ENCODE measurements around the gene EIF4E1B. TPM values are rescaled to one million over a fixed set of nuclear protein-coding genes. Genes with fewer than 3 reads are reported as not detected.

Gene EIF4E1B
- total RNA-seq, 2 donors from 2014 or later, result not detected

DNA sequence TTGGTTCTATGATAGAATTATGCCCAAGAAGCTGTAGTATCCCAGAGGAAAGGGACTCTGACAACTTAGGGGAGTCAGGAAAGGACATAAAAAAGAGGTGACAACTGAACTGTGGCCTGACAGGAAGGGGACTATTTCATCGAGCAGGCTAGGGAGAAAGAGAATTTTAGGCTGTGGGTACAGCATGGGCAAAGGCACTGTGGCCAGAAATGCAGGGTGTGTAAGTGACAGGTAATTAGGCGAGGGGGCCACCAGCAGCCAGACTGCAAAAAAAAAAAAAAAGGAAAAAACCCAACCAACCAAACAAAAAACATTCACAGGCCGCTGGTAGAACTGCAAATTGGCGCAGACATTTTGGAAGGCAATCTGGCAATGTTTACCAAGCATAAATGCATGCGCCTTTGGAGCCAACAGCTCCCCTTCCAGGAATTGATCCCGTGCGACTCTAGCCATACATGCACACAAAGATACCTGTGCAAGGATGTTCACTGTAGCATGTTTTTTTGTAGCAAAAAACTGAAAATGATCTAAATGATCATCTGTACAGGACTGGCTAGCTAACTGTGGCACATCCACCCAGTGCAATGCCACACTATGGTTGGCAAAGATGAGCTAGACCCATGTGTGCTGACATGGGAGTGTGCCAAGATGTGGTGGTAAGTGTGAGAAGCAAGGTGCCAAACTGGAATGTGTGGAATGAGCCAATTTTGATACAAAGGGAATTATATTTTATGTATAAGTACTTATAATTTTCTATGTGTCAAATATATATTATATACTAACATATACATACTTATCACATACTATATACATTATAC, 1.1 kb downstream of the EIF4E1B start:
- no peak for ATAC-seq (ENCODE audit: insufficient number of reproducible peaks, low FRiP score, low read depth)
- Histone ChIP-seq H3K27me3 (replicated peaks; ENCODE audit: insufficient read depth) (peaks cover 16% of the 10 kb centered on the region), H3K36me3 (no peaks in the 10 kb centered on the region), H3K4me1 (ENCODE audit: control insufficient read depth in 1 of 2, low read depth in 2 of 2) (peaks cover 13 to 17% of the 10 kb centered on the region in 2 donors), H3K4me3 (no peak overlapping the region), H3K27ac (no peak overlapping the region), H3K9me3 (no peaks in the 10 kb centered on the region)
- DNase-seq (ENCODE audit: low spot score), result no peak
- TF ChIP-seq, protein P1, sequence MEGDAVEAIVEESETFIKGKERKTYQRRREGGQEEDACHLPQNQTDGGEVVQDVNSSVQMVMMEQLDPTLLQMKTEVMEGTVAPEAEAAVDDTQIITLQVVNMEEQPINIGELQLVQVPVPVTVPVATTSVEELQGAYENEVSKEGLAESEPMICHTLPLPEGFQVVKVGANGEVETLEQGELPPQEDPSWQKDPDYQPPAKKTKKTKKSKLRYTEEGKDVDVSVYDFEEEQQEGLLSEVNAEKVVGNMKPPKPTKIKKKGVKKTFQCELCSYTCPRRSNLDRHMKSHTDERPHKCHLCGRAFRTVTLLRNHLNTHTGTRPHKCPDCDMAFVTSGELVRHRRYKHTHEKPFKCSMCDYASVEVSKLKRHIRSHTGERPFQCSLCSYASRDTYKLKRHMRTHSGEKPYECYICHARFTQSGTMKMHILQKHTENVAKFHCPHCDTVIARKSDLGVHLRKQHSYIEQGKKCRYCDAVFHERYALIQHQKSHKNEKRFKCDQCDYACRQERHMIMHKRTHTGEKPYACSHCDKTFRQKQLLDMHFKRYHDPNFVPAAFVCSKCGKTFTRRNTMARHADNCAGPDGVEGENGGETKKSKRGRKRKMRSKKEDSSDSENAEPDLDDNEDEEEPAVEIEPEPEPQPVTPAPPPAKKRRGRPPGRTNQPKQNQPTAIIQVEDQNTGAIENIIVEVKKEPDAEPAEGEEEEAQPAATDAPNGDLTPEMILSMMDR (IDR thresholded peaks at IDR 0.05), result no peak

DNA sequence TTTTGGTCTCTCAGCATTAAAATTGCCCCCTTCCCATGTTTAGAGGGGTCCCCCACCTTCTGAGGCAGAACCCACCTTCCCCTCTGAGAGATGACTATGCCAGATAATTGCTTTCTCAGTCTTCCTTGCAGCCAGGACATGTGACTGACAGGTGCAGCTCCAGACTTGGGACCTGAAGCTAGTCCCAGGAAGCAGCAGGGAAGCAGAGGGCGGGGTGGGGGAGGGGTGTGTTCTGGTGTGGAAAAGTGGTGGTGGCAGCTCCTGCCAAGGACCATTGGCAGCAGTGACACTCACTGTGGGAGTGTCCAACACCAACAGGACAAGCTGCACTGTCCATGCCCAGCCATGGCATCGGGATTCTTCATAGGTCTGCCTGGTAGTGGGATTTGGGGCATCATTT, 2.3 kb downstream of the EIF4E1B start:
- TF ChIP-seq, protein P1 (IDR thresholded peaks at IDR 0.05), result no peak
- DNase-seq (ENCODE audit: low spot score), result no peak
- peaks cover 16% of the 10 kb centered on the region for H3K27me3 ChIP-seq (replicated peaks; ENCODE audit: insufficient read depth)
- ATAC-seq (ENCODE audit: insufficient number of reproducible peaks, low FRiP score, low read depth), result no peak
- no peak overlapping the region for H3K4me3 ChIP-seq
- H3K4me1 ChIP-seq (ENCODE audit: control insufficient read depth in 1 of 2, low read depth in 2 of 2), result peaks cover 13 to 17% of the 10 kb centered on the region in 2 donors
- no peak overlapping the region for H3K27ac ChIP-seq
- no peaks in the 10 kb centered on the region for H3K36me3 ChIP-seq
- H3K9me3 ChIP-seq, result no peaks in the 10 kb centered on the region

DNA sequence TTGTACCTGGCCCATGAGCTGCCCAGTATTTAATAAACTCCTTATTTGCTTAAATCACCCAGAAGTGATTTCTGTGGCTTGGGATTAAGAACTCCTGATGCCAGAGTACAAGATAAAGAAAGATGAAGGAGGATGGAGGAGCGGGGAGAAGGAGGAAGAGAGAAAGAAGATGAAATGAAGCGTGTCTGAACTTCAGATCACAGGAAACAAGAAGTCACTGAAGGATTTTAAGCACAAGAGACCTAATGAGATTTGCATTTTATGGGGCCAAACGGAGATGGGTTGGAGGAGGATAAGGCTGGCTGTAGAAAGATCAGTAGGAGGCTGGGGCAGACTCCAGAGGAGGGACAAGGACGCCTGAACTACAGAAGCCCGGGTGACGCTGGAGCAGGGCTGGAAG, 3.1 kb downstream of the EIF4E1B start:
- ATAC-seq (ENCODE audit: insufficient number of reproducible peaks, low FRiP score, low read depth) (no peak), DNase-seq (ENCODE audit: low spot score) (no peak)
- TF ChIP-seq, protein P1 (IDR thresholded peaks at IDR 0.05), result no peak
- Histone ChIP-seq H3K27ac (no peak overlapping the region), H3K9me3 (no peaks in the 10 kb centered on the region), H3K4me3 (no peak overlapping the region), H3K27me3 (replicated peaks; ENCODE audit: insufficient read depth) (peaks cover 16% of the 10 kb centered on the region), H3K4me1 (ENCODE audit: control insufficient read depth in 1 of 2, low read depth in 2 of 2) (peaks cover 13 to 17% of the 10 kb centered on the region in 2 donors), H3K36me3 (no peaks in the 10 kb centered on the region)

DNA sequence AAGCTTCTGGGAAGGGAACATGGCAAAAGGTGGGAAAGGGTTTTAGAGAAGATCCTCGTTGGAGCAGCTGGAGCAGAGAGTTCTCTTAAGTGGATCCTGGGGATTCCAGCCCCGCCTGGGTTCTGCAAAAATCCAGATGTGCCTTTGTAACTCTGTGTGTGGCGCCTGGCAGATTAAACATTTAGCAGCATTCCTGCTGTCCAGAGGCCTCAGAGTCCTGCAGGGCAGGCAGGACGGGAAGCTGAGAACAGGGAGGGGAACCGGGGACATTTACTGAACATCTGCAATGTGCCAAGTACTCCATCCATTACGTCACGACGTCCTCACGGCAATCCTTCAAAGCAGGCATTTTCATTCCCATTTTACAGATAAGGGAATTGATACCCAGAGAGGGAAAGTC, 6.0 kb downstream of the EIF4E1B start:
- Histone ChIP-seq H3K4me1 (ENCODE audit: control insufficient read depth in 1 of 2, low read depth in 2 of 2) (no peaks in the 10 kb centered on the region), H3K36me3 (no peaks in the 10 kb centered on the region), H3K4me3 (no peak overlapping the region), H3K27me3 (replicated peaks; ENCODE audit: insufficient read depth) (peaks cover 4% of the 10 kb centered on the region), H3K27ac (no peak overlapping the region), H3K9me3 (no peaks in the 10 kb centered on the region)
- TF ChIP-seq, protein P1 (IDR thresholded peaks at IDR 0.05), result no peak
- no peak for DNase-seq (ENCODE audit: low spot score)
- ATAC-seq (ENCODE audit: insufficient number of reproducible peaks, low FRiP score, low read depth), result no peak

DNA sequence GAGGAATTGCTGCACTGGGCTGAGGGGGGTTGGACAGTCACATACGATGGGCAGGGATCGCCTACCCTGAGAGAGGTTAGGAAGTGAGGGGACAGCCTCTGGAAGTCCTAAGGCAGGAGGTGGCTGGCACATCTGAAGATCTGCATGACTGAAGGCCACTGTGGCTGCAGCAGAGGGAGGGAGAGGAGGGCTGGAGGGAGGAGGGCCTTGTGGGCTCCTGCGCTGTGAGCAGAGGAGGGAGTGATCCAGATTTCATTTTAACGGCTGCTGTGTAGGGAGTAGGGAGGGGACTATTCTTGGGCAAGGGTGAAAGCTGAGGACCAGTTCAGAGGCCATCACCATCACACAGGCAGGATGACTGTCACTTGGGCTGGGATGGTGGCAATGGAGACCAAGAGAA, 7.1 kb downstream of the EIF4E1B start:
- DNase-seq (ENCODE audit: low spot score), result no peak
- no peaks in the 10 kb centered on the region for H3K9me3 ChIP-seq
- TF ChIP-seq, protein P1 (IDR thresholded peaks at IDR 0.05), result no peak
- no peaks in the 10 kb centered on the region for H3K36me3 ChIP-seq
- no peaks in the 10 kb centered on the region for H3K27me3 ChIP-seq (replicated peaks; ENCODE audit: insufficient read depth)
- H3K27ac ChIP-seq, result no peak overlapping the region
- ATAC-seq (ENCODE audit: insufficient number of reproducible peaks, low FRiP score, low read depth), result no peak
- no peaks in the 10 kb centered on the region for H3K4me1 ChIP-seq (ENCODE audit: control insufficient read depth in 1 of 2, low read depth in 2 of 2)
- no peak overlapping the region for H3K4me3 ChIP-seq
